ENCODE data around the gene SPATA46. TPM values are rescaled to one million over a fixed set of nuclear protein-coding genes. Genes with fewer than 3 reads are reported as not detected.

Gene SPATA46
- total and polyA plus RNA-seq, 2 of the 8 experiments (the other 6 are each of a cell fraction or from before 2014, with no cell fraction given): not detected

DNA sequence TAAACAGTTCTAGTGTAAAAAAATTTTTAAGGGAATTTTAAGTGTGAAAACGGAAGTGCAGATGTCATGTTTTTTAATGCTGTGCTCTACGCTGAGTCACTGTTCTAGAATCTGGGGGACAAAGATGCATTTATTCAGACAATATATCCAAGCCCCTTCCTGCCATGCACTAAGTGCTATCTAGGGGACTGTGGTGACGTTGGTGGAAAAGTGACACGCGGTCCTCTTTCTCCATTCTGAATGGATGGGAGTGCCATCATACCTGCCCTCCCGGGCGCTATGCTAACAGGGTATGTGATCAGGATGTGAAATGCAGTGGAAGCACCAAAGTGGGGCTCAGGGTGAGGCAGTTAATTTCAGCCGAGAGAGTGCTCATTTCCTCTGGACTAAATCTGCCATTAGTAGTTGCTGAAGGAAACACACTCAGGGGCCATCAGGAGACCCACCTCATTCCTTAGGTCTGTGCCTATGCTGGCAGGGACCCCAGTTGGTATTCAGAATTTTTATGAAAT lies 11.5 kb upstream of the SPATA46 start (continued):
- TF ChIP-seq E2F6 (IDR thresholded peaks at IDR 0.05): no peak
- no peak for TF ChIP-seq KDM5A (IDR thresholded peaks at IDR 0.05; ENCODE audit: low read length)
- no peak for TF ChIP-seq SRF (IDR thresholded peaks at IDR 0.05; ENCODE audit: low read depth, low read length)
- TF ChIP-seq SIRT6 (IDR thresholded peaks at IDR 0.05; ENCODE audit: low read length): no peak
- no peak for TF ChIP-seq YY1 (IDR thresholded peaks at IDR 0.05; ENCODE audit: low read depth, low read length)
- TF ChIP-seq HDAC2 (IDR thresholded peaks at IDR 0.05; ENCODE audit: borderline replicate concordance in 1 of 2, low read depth in 2 of 2, low read length in 2 of 2): no peak
